Measurements from ENCODE around the gene STK17B. TPM values are rescaled to one million over a fixed set of nuclear protein-coding genes. Genes with fewer than 3 reads are reported as not detected.

The STK17B gene
- total and polyA plus RNA-seq, 2 of the 8 experiments (the other 6 are each of a cell fraction or from before 2014, with no cell fraction given) = 1.8 to 10.5 TPM

DNA sequence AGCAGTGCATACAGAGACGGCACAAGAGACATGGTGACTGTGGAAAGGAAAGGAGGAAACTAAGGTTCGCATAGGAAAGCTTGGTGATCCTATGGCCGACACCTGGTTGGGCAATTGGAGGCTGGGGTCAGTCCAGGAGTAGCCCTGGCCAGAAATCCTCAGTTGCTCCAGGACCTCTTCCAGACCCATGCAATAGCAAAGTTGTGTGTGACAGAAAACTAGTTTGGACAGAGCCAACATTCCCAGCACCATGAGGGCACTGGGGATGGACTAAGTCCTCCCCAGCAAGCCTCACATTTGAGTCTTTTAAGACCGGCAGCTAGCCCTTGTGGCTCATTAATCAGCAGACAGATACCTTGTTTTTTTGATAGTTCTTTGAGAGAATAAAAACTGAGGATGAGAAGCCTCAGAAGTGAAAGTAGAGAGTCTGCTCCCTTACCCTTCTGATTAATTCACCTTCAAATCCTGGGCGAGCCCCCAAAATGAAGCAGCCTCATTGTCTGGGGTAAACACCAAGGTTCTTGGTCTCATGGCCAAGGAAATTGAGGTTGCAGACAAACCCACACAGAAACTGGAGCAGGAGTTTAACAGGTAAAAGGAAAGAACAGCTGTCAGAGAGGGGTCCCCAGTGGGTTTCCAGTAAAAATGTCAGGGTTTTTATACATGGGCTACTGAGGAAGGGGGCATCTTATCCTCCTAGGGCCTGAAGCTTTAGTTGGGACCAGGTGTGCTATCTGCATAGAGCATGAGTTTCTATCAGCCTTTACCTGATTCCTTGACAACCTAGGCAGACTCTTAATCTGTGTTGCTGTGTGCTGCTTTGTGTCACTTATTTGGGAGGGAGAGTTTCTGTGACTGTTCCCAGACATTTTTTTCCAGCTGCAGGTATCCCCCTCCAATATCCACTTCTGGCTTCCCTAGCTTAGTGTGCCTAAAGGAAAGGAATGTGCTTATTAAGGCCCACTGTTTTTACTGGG, 39.1 kb downstream of the STK17B start:
- ChIA-PET POLR2A (ENCODE audit: partially characterized antibody) (interaction anchor here (1.0 kb wide), 1 partner anchor 33 kb away, joined by 4 read pairs; no protein-coding TSS in a partner anchor), CTCF (ENCODE audit: partially characterized antibody) (interaction anchor here (0.7 to 4.0 kb wide), 7 partner anchors 8 to 204 kb away, joined by 3 to 17 read pairs (median 4); no protein-coding TSS in a partner anchor)
- no peak overlapping the region for H2BK12ac ChIP-seq (ENCODE audit: low read depth, low read length)
- no peaks in the 10 kb centered on the region for H3K79me2 ChIP-seq (ENCODE audit: control insufficient read depth in 1 of 2, insufficient read depth in 2 of 2, low read length in 2 of 2)
- no peak overlapping the region for H4K8ac ChIP-seq (ENCODE audit: extremely low read depth, insufficient read depth, low read length)
- no peaks in the 10 kb centered on the region for H4K20me1 ChIP-seq (replicated peaks in 1 of 2; ENCODE audit: control insufficient read depth in 1 of 2, insufficient read depth in 2 of 2, low read length in 2 of 2)
- no peak overlapping the region for H3K4ac ChIP-seq (replicated peaks; ENCODE audit: insufficient read length, low read depth, low read length)
- H3K23me2 ChIP-seq (ENCODE audit: low read depth, low read length) = no peaks in the 10 kb centered on the region
- FAIRE-seq (no peak), DNase-seq (ENCODE audit: low read depth in 1 of 2, low spot score in 2 of 2) (no peak)
- H3K14ac ChIP-seq (ENCODE audit: insufficient read length) = no peak overlapping the region
- H2BK20ac ChIP-seq (ENCODE audit: low read length) = no peak overlapping the region
- no peak overlapping the region for H3K4me3 ChIP-seq (ENCODE audit: extremely low read depth in 1 of 4, insufficient read depth in 2 of 4, low read depth in 3 of 4, low read length in 4 of 4)
- H3K56ac ChIP-seq (replicated peaks; ENCODE audit: insufficient read length, low read depth, low read length) = no peak overlapping the region
- no peak overlapping the region for H3K4me2 ChIP-seq (ENCODE audit: insufficient read depth in 1 of 2, low read depth in 2 of 2, low read length in 2 of 2)
- no peaks in the 10 kb centered on the region for H3K79me1 ChIP-seq (ENCODE audit: low read depth, low read length)
- peaks cover 0 to 40% (median 14%) of the 10 kb centered on the region in 4 experiments; a peak in 4 of 8 replicates for H3K36me3 ChIP-seq (ENCODE audit: control insufficient read depth in 2 of 4, insufficient read depth in 4 of 4, low read length in 3 of 4)
- H2AK5ac ChIP-seq (ENCODE audit: low read depth, low read length) = no peak overlapping the region
- H3K27me3 ChIP-seq (replicated peaks in 1 of 4; ENCODE audit: control insufficient read depth in 3 of 4, extremely low read depth in 1 of 4, insufficient read depth in 3 of 4, low read length in 3 of 4) = no peaks in the 10 kb centered on the region
- H3K27ac ChIP-seq (ENCODE audit: low read depth, low read length) = no peak overlapping the region
- H3K9me3 ChIP-seq (ENCODE audit: insufficient read depth in 2 of 2, low read depth in 1 of 2, low read length in 1 of 2) = peaks cover 52 to 57% of the 10 kb centered on the region in 2 experiments
- H2AFZ ChIP-seq (ENCODE audit: low read length) = no peak overlapping the region
- H3K23ac ChIP-seq (ENCODE audit: insufficient read length) = no peak overlapping the region
- no peak overlapping the region for H3K18ac ChIP-seq (ENCODE audit: extremely low read depth, low read length)
- H2BK120ac ChIP-seq (replicated peaks; ENCODE audit: low read depth, low read length) = no peak overlapping the region
- H3K4me1 ChIP-seq (replicated peaks in 1 of 4; ENCODE audit: control insufficient read depth in 3 of 4, insufficient read depth in 4 of 4, low read length in 3 of 4) = peaks cover 0 to 3% (median 0%) of the 10 kb centered on the region in 4 experiments; a peak in 2 of 7 replicates
- no peak overlapping the region for H3K9ac ChIP-seq (replicated peaks in 1 of 4; ENCODE audit: extremely low read depth in 1 of 4, low read depth in 3 of 4, low read length in 3 of 4)
- 78% methylated on average over 5 of the region's 5 CpGs; no CpG with 5 or more reads in 1 of the 2 experiments for WGBS, 2 experiments (ENCODE audit: extremely low coverage in 1 of 2, insufficient coverage in 1 of 2, insufficient read length in 1 of 2, insufficient replicate concordance in 2 of 2, low coverage in 1 of 2, low lambda C conversion rate in 2 of 2, missing lambda C conversion rate in 1 of 2)
- H2BK5ac ChIP-seq (ENCODE audit: low read depth, low read length) = no peak overlapping the region
- no peak overlapping the region for H2BK15ac ChIP-seq (ENCODE audit: low read length)
- H4K91ac ChIP-seq (replicated peaks; ENCODE audit: insufficient read length, low read length) = no peak overlapping the region
- no peak overlapping the region for H4K5ac ChIP-seq (ENCODE audit: insufficient read length, low read depth, low read length)
- TF ChIP-seq RNF2 (IDR thresholded peaks at IDR 0.05; ENCODE audit: borderline replicate concordance, low read depth, low read length, missing control alignments, poor library complexity, severe bottlenecking) = no peak
- TF ChIP-seq SIX5 (IDR thresholded peaks at IDR 0.05; ENCODE audit: low read depth, low read length) = no peak
- no peak for TF ChIP-seq CEBPB (IDR thresholded peaks at IDR 0.05; ENCODE audit: low read depth, low read length)
- TF ChIP-seq SIN3A (conservative IDR thresholded peaks at IDR 0.05 in 1 of 2, IDR thresholded peaks at IDR 0.05 in 1 of 2; ENCODE audit: low read depth in 1 of 2, low read length in 2 of 2) = no peak
- no peak for TF ChIP-seq RXRA (IDR thresholded peaks at IDR 0.05; ENCODE audit: insufficient read depth, low read depth, low read length)
- no peak for TF ChIP-seq CTBP2 (IDR thresholded peaks at IDR 0.05; ENCODE audit: borderline replicate concordance, insufficient read depth, insufficient read length, low read length)
- no peak for TF ChIP-seq NANOG (IDR thresholded peaks at IDR 0.05; ENCODE audit: insufficient read depth, low read depth, low read length, poor library complexity, severe bottlenecking)
- TF ChIP-seq JUND (IDR thresholded peaks at IDR 0.05; ENCODE audit: low read length) = no peak
- TF ChIP-seq EZH2 (IDR thresholded peaks at IDR 0.05; ENCODE audit: low read depth, low read length, severe bottlenecking) = no peak
- TF ChIP-seq SP4 (IDR thresholded peaks at IDR 0.05; ENCODE audit: low read length) = no peak
- no peak for TF ChIP-seq SRF (IDR thresholded peaks at IDR 0.05; ENCODE audit: low read depth, low read length)

Measured in H1 (cell line).